HG03280 (cell line): ENCODE measurements around the gene HGS.
A peak's percentile ranks its signal among the peaks of the same experiment; 100 is the strongest.

Experiments used
- ATAC-seq: cut with Tn5 transposase; IDR thresholded peaks from one replicate; pipeline ENCODE4 v1.9.1; 2021; ENCODE audit warnings: mild to moderate bottlenecking, moderate library complexity; ENCODE audit not compliant: unreplicated experiment

Gene HGS

GRCh38 chr17:81683584-81684441 lies at the start of gene HGS, which contains the start of gene ARL16:
HGS (plus strand) TSS chr17:81684011; CDS start chr17:81684067, 56 bp downstream.
ARL16 (minus strand) TSS chr17:81683797; CDS start chr17:81683753, 44 bp downstream.
- peak; percentile 95 for ATAC-seq

DNA sequence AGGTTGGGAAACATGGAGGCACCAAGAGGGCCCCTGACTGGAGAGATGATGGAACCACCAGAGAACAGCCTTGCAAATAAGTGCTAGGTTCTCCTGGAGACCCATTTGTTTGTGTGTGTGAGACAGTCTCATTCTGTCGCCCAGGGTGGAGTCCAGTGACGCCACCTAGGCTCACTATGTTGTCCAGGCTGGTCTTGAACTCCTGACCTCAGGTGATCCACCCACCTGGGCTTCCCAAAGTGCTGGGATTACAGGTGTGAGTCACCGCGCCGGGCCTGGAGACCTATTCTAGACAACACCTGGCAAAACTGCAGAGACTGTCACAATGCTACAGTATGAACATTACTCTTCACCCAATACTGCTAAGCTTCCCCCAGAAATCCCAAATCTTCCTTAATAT lies 48.4 kb upstream of the HGS start:
- no peak for ATAC-seq

- no peak for ATAC-seq
These were observed 47.8 kb upstream of the HGS start for GRCh38 chr17:81635973-81636504.

GRCh38 chr17:81636505-81637288 lies 47.1 kb upstream of the HGS start, which contains the start of the genes NPLOC4 and TSPAN10:
NPLOC4 (minus strand) TSS chr17:81637112; CDS start chr17:81636930, 182 bp downstream.
TSPAN10 (plus strand) TSS chr17:81637196; CDS start chr17:81642413, 5,217 bp downstream.
- ATAC-seq, result peak; percentile 91

DNA sequence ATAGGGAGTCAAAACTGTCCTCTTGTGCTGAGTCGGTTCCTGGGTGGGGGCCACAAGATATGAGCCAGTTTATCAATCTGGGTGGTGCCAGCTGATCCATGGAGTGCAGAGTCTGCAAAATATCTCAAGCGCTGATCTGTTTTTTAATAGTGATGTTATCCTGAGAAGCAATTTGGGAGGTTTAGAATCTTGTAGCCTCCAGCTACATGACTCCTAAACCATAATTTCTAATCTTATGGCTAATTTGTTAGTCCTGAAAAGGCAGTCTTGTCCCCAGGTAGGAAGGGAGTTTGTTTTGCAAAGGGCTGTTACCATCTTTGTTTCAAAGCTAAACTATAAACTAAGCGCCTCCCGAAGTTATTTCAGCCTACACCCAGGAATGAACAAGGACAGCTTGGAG lies 45.1 kb upstream of the HGS start:
- no peak for ATAC-seq

- ATAC-seq, result no peak
These were observed 43.8 kb upstream of the HGS start for GRCh38 chr17:81640011-81640410.

DNA sequence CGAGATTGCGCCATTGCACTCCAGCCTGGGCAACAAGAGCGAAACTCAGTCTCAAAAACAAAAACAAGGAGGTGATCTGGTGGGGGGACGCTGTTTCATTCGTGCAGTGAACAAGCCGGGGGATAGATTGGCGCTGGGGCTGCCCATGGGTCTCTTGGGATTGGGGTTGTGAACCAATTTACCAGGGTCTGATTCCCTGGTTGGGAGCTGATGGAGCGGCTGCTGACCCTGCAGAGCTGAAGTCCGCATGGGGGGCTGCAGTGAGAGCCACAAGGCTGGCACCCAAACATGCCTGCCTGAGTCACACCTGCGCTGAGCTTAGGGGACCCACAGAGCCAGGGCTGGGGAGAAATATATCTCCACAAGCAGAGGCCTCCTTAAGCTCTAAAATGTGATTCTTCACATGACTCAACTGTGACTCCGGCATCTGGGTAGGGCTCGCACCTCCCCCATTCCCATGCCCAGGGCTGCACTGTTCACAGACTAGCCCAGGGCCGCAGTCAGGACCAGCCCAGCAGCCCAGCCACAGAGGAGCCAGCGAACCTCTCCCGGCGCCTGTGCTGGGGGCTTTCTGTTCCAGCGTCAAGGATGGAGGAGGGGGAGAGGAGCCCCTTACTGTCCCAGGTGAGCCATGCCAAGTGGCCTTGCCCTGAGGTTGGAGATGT lies 41.9 kb upstream of the HGS start:
- ATAC-seq, result no peak

DNA sequence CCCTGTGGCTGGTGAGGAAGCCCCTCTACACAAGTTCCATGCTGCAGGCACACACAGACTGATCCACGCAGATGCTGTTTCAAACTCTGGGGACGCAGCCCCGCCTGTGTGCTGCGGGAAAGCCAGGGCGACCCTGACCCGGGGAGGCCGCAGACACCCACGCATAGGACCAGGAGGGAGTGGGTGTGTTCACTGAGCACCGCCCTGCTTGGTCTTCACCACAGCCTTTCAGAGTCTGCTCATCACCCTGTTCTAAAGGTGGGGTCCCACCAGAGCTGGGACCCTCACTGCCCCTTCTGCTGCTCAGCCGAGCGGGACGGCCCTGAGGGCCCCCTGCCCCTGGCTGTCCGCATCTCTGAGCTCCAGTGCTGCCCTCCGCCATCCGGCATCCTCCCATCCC lies 39.3 kb upstream of the HGS start:
- no peak for ATAC-seq

- ATAC-seq, result no peak
These were observed 38.5 kb upstream of the HGS start for GRCh38 chr17:81644976-81645952.

- no peak for ATAC-seq
These were observed 36.8 kb upstream of the HGS start for GRCh38 chr17:81646869-81647600.

GRCh38 chr17:81647640-81648012 lies 36.2 kb upstream of the HGS start:
- no peak for ATAC-seq

DNA sequence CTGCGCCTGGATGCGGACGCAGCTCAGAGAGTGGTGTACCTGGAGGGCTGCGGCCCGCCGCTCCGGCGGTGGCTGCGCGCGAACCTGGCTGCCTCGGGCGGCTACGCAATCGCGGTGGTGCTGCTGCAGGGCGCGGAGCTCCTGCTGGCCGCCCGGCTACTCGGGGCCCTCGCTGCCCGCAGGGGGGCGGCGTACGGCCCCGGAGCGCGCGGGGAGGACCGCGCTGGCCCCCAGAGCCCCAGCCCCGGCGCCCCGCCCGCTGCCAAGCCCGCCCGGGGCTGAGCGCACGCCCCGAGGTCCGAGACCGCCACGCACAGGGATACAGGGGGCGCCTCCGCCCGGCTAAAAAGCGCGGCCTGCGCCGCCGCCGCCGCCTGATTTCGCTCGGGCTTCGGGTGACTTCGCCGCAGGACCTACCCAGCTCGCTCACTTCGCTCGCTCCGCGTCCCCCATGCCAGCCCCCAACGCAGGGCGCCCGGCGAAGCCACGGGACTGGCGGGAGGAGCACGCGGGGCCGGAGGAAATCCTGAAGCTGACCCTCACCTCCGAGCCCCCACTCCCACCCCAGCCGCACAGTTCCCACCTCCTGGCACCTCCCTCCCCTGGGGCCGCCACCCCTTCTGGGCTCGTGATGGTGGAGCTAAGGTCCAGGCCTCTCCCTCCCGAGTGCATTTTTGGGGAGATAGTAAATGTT lies 35.7 kb upstream of the HGS start:
- ATAC-seq, result no peak

GRCh38 chr17:81648707-81649085 lies 35.1 kb upstream of the HGS start:
- no peak for ATAC-seq

DNA sequence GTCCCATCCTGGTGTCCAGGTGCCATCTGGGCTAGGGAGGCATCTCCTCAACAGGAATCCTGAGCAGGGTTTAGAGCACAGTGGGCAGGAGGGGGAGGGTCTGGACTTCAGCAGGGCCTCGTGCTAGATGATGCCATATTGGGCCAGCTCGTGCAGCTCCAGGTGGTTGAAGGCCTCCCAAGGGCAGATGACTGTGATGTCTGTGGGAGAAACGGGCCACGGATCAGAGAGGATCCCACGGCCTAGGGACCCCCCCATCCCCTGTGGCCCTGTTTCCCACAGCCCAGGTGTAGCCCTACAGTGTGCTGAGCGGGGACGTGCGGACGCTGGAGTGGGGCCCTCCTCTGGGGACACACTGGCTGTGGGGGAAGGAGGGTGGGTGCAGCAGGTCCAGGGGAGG lies 32.9 kb upstream of the HGS start:
- no peak for ATAC-seq

DNA sequence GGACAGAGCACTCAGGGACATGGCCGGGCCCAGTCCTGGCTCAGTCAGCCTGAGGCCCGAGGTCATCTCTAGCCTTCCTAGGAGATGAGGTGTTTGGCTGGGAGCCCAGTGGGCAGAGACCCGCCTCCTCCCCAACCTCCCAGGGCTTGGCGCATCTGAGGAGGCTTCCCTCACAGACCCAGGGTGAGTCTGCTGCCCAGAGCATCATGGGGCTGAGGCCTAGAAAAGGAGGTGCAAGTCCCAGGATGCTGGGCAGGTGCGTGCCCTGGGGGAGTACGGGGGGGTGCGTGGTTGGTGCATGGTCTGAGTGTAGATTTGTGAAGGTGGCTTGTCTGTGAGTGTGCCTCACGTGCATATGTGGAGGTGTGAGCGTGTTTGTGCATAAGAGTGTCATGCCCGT lies 32.1 kb upstream of the HGS start:
- no peak for ATAC-seq

GRCh38 chr17:81652906-81653771 lies 30.7 kb upstream of the HGS start:
- no peak for ATAC-seq

DNA sequence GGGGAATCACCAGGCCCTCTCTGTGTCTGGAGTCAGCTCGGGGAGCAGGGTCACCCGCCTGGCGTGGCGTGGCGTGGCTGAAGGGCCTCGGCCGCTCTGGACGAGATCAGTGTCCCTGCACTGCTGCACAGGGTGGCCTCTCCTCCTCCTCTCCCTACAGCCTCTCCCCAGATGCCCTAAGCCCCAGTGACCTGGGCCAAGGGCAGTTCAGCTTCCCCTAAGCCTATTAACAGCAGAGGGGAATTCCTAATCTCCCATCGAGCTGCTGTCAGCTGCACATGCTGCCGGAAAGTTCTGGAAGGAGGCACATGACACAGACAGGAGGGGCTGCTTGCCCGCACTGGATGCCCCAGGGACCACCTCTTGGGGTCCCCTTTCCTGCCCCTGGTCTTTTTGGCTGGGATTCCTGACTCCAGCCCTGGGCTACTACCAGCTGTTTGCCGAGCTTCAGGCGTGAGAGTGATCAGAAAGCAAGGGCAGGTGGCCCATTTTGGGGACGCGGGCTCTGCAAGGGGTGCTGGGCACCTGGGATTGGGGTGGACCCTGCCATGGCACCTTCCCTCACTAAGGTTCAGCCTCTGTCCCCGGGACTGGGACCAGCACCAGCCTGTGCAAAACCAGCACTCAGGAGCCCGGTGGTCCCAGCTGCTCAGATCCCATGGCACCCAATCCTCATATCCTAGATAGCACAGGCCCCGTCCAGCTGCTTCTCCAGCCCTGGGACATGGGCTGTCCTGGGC lies 28.3 kb upstream of the HGS start:
- ATAC-seq, result no peak
